ENCODE measurements around the gene C11orf97.

C11orf97 gene

GRCh38 chr11:94557992-94558391 lies 45.7 kb downstream of the C11orf97 start:
- H3K4me2 ChIP-seq (ENCODE audit: insufficient read depth, low read length): no peak overlapping the region
- no peak for TF ChIP-seq CTCF (IDR thresholded peaks at IDR 0.05; ENCODE audit: borderline replicate concordance, extremely low read depth, low read length, poor library complexity, severe bottlenecking)
- TF ChIP-seq EZH2 (IDR thresholded peaks at IDR 0.05; ENCODE audit: borderline replicate concordance, low read depth, low read length, severe bottlenecking): no peak
- no peaks in the 10 kb centered on the region for H3K27me3 ChIP-seq (ENCODE audit: insufficient read depth, low read length, poor library complexity)
- DNase-seq (no peak), ATAC-seq (ENCODE audit: insufficient read depth, low read depth) (no peak)
- H3K9ac ChIP-seq (ENCODE audit: low read depth, low read length): no peak overlapping the region
- H3K27ac ChIP-seq (ENCODE audit: low read length): no peak overlapping the region
- no peaks in the 10 kb centered on the region for H3K9me3 ChIP-seq (ENCODE audit: insufficient read depth, low read length, severe bottlenecking)
- H3K36me3 ChIP-seq (ENCODE audit: insufficient read depth, low read length): no peaks in the 10 kb centered on the region
- H3K4me3 ChIP-seq (ENCODE audit: low read depth in 1 of 2, low read length in 2 of 2): no peak overlapping the region
- no peaks in the 10 kb centered on the region; the same call in 1 of the 2 replicates for H4K20me1 ChIP-seq (ENCODE audit: insufficient read depth, low read length)
- no peaks in the 10 kb centered on the region for H3K4me1 ChIP-seq (ENCODE audit: insufficient read depth, low read length)
- H3K79me2 ChIP-seq (ENCODE audit: insufficient read depth, low read length): no peaks in the 10 kb centered on the region
- H2AFZ ChIP-seq (ENCODE audit: low read depth, low read length): no peak overlapping the region

- Histone ChIP-seq H3K9me3 (ENCODE audit: insufficient read depth, low read length, severe bottlenecking) (no peaks in the 10 kb centered on the region), H3K9ac (ENCODE audit: low read depth, low read length) (no peak overlapping the region), H3K4me2 (ENCODE audit: insufficient read depth, low read length) (no peak overlapping the region), H3K27me3 (ENCODE audit: insufficient read depth, low read length, poor library complexity) (no peaks in the 10 kb centered on the region), H3K27ac (ENCODE audit: low read length) (no peak overlapping the region), H2AFZ (ENCODE audit: low read depth, low read length) (no peak overlapping the region), H3K36me3 (ENCODE audit: insufficient read depth, low read length) (no peaks in the 10 kb centered on the region), H3K79me2 (ENCODE audit: insufficient read depth, low read length) (no peaks in the 10 kb centered on the region), H4K20me1 (ENCODE audit: insufficient read depth, low read length) (no peaks in the 10 kb centered on the region; the same call in 1 of the 2 replicates), H3K4me1 (ENCODE audit: insufficient read depth, low read length) (no peaks in the 10 kb centered on the region), H3K4me3 (ENCODE audit: low read depth in 1 of 2, low read length in 2 of 2) (no peak overlapping the region)
- ATAC-seq (ENCODE audit: insufficient read depth, low read depth) (no peak), DNase-seq (no peak)
- TF ChIP-seq CTCF (IDR thresholded peaks at IDR 0.05; ENCODE audit: borderline replicate concordance, extremely low read depth, low read length, poor library complexity, severe bottlenecking): no peak
- no peak for TF ChIP-seq EZH2 (IDR thresholded peaks at IDR 0.05; ENCODE audit: borderline replicate concordance, low read depth, low read length, severe bottlenecking)
Measured at GRCh38 chr11:94558468-94558867, 46.2 kb downstream of the C11orf97 start.

GRCh38 chr11:94558932-94559331 lies 46.7 kb downstream of the C11orf97 start:
- H3K4me3 ChIP-seq (ENCODE audit: low read depth in 1 of 2, low read length in 2 of 2): no peak overlapping the region
- no peaks in the 10 kb centered on the region for H3K79me2 ChIP-seq (ENCODE audit: insufficient read depth, low read length)
- H3K9ac ChIP-seq (ENCODE audit: low read depth, low read length): no peak overlapping the region
- H3K27me3 ChIP-seq (ENCODE audit: insufficient read depth, low read length, poor library complexity): no peaks in the 10 kb centered on the region
- TF ChIP-seq EZH2 (IDR thresholded peaks at IDR 0.05; ENCODE audit: borderline replicate concordance, low read depth, low read length, severe bottlenecking) (no peak), CTCF (IDR thresholded peaks at IDR 0.05; ENCODE audit: borderline replicate concordance, extremely low read depth, low read length, poor library complexity, severe bottlenecking) (no peak)
- H3K36me3 ChIP-seq (ENCODE audit: insufficient read depth, low read length): no peaks in the 10 kb centered on the region
- no peak overlapping the region for H2AFZ ChIP-seq (ENCODE audit: low read depth, low read length)
- no peak overlapping the region for H3K27ac ChIP-seq (ENCODE audit: low read length)
- DNase-seq: no peak
- no peaks in the 10 kb centered on the region for H3K4me1 ChIP-seq (ENCODE audit: insufficient read depth, low read length)
- ATAC-seq (ENCODE audit: insufficient read depth, low read depth): no peak
- H3K9me3 ChIP-seq (ENCODE audit: insufficient read depth, low read length, severe bottlenecking): no peaks in the 10 kb centered on the region
- H4K20me1 ChIP-seq (ENCODE audit: insufficient read depth, low read length): no peaks in the 10 kb centered on the region; the same call in 1 of the 2 replicates
- no peak overlapping the region for H3K4me2 ChIP-seq (ENCODE audit: insufficient read depth, low read length)

- Histone ChIP-seq H3K4me2 (ENCODE audit: insufficient read depth, low read length) (no peak overlapping the region), H3K79me2 (ENCODE audit: insufficient read depth, low read length) (no peaks in the 10 kb centered on the region), H2AFZ (ENCODE audit: low read depth, low read length) (no peak overlapping the region), H3K9ac (ENCODE audit: low read depth, low read length) (no peak overlapping the region), H3K27me3 (ENCODE audit: insufficient read depth, low read length, poor library complexity) (no peaks in the 10 kb centered on the region), H3K4me3 (ENCODE audit: low read depth in 1 of 2, low read length in 2 of 2) (no peak overlapping the region), H3K4me1 (ENCODE audit: insufficient read depth, low read length) (no peaks in the 10 kb centered on the region), H3K27ac (ENCODE audit: low read length) (no peak overlapping the region), H4K20me1 (ENCODE audit: insufficient read depth, low read length) (no peaks in the 10 kb centered on the region), H3K36me3 (ENCODE audit: insufficient read depth, low read length) (no peaks in the 10 kb centered on the region), H3K9me3 (ENCODE audit: insufficient read depth, low read length, severe bottlenecking) (no peaks in the 10 kb centered on the region)
- no peak for ATAC-seq (ENCODE audit: insufficient read depth, low read depth)
- no peak for TF ChIP-seq CTCF (IDR thresholded peaks at IDR 0.05; ENCODE audit: borderline replicate concordance, extremely low read depth, low read length, poor library complexity, severe bottlenecking)
- no peak for TF ChIP-seq EZH2 (IDR thresholded peaks at IDR 0.05; ENCODE audit: borderline replicate concordance, low read depth, low read length, severe bottlenecking)
- no peak for DNase-seq
Measured at GRCh38 chr11:94559361-94559760, 47.1 kb downstream of the C11orf97 start.
